ENCODE data around the gene MDFIC2.

Gene MDFIC2

GRCh38 chr3:70182166-70182565 lies 130.3 kb downstream of the MDFIC2 start:
- DNase-seq (ENCODE audit: low read depth, low spot score) = no peak

DNA sequence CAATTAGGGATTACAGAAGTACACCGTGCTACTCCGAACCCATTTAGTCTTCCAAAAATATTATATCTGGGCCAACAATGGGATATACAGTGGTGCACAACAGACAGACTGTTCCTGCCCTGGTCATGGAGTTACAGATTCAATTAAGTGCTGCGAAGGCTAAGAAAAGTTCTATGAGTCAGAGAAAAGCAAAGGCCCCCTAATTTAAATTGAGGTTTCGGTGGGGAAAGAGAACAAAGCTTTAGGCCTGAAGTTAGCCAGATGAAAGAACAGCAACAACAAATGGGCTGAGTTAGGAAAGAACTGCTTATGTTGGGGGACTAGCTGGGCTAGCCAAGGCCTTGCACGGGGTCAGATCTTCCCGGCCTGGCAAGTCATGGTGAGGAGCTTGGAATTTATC lies 131.8 kb downstream of the MDFIC2 start:
- DNase-seq (ENCODE audit: low read depth, low spot score) = no peak

GRCh38 chr3:70179111-70179510 lies 133.3 kb downstream of the MDFIC2 start:
- DNase-seq (ENCODE audit: low read depth, low spot score) = no peak

DNA sequence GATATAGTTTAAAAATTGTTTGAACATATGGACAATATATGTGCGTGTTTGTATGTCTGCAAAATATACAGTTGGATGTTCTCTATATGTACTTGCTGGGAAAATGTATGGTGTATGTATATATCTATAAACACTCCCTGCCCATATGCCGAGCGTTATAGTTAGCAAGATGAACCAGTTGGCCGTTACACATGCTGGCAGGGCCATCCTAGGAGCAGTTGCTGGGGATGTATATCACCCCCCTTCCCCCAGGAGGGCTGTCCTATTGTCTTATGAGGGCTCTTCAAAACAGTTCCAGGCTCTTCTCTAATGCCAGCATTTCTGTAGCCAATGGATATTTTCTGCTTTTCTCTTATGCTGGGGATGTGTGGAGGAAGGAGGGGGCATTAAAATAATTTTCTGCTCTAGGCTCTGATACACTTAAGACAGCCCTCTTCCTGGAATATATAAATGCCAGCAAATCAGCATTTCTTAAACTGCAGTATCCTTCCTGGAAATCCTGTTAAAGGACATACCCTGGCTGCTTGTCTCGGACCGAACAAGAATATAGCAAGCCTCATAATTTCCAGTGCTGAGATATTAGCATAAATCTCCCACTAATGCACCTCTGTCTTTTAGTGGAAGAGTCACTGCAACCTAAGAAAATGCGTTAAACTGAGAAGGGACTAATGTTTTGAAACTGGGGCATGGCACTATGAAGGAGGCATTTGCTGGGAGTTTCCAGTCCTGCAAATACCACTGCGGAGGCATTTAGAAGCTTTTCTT lies 134.4 kb downstream of the MDFIC2 start:
- no peak for DNase-seq (ENCODE audit: low read depth, low spot score)

DNA sequence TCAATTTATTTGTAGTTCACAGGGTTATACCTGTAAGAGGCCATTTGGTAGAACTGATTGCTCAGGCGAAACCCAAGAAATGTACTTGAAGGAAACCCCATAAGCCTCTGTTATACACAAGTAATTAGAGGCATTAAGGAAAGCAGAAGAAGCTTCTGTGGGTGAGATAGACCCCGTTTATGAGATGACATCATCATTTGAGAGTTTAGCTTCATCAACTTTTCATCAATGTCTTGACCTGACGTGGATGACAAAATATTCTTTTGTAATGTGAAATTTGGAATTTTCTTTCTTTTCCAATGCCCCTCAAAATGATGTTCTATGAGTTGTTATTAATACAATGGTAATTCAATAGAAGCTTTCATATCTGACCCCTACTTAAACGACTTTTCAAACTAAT lies 136.2 kb downstream of the MDFIC2 start:
- DNase-seq (ENCODE audit: low read depth, low spot score) = no peak

- no peak for DNase-seq (ENCODE audit: low read depth, low spot score)
Observed at GRCh38 chr3:70156808-70157207, 155.6 kb downstream of the MDFIC2 start.

DNA sequence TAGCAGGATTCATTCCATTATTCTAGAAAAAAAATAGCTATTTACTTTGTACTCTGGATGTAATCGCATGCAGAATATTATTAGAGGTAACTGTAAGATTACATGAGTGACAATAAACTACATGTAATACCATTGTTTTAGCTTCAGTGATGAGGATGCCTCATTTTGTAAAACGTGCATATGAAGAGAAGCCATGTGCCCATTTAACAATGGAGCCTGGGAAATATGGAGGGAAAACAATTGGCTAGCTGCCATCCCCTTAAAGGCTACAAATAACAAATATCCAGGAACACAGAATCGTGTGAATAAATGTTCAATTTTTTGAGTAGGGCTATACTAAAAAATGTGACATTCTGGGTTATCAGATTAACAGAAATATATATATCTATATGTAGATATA lies 161.8 kb downstream of the MDFIC2 start:
- DNase-seq (ENCODE audit: low read depth, low spot score) = no peak

DNA sequence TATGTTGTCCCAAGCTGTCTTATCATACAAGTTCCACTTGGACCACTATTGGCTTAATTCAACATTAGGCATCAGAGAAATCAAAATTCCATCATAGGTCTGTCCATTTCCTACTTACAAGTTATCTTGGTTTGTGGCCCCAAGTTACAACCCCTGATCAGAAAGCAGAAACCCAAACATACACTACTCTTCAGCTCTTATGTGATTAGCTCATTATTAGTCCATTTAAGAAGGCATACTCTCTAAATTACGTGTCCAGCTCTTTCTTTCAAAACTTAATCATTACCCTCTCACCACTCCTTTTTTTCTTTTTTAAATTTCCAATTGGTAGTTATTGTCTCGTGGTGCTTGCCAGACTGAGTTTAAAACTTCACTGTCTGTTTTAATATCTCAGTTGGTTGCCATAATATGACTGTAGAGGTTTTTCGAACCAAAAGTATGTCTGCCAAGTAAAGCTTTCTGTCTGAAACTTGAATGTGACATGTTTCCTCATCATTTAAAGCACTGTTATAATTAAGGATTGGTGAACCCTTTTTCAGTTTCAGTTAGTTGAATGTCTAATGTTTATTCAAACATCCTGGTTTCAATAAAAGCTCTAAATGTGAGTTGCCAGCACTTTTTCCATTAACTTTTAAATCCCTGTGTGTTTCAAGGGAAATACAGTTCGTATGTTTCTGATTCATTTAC lies 162.6 kb downstream of the MDFIC2 start:
- no peak for DNase-seq (ENCODE audit: low read depth, low spot score)
